Prostate gland (tissue), 2 donors: ENCODE results near the gene GLYATL3.

Experiments
- POLR2A ChIP-seq: fragments of 450-650 bp; IDR thresholded peaks from one replicate; pipeline ENCODE4 v1.6.1; 2016; ENCODE audit warnings: antibody characterized with exemption, mild to moderate bottlenecking
- POLR2AphosphoS5 ChIP-seq: sonication (generic); formaldehyde crosslinking; IDR thresholded peaks from one replicate; pipeline ENCODE4 v1.6.1; 2017; ENCODE audit warnings: antibody characterized with exemption
- TF ChIP-seq, protein P1 (sequence below), 4 experiments: fragments of 200-600 bp in 2 of 4; fragments of 450-650 bp in 2 of 4; sonication (generic) in 2 of 4; IDR thresholded peaks; 1 replicate in 3 of 4; 2 replicates in 1 of 4; pipeline ENCODE4 v1.5.1; 2016 to 2019; ENCODE audit warnings: antibody characterized with exemption in 4 of 4, mild to moderate bottlenecking in 2 of 4, moderate library complexity in 2 of 4

DNA sequence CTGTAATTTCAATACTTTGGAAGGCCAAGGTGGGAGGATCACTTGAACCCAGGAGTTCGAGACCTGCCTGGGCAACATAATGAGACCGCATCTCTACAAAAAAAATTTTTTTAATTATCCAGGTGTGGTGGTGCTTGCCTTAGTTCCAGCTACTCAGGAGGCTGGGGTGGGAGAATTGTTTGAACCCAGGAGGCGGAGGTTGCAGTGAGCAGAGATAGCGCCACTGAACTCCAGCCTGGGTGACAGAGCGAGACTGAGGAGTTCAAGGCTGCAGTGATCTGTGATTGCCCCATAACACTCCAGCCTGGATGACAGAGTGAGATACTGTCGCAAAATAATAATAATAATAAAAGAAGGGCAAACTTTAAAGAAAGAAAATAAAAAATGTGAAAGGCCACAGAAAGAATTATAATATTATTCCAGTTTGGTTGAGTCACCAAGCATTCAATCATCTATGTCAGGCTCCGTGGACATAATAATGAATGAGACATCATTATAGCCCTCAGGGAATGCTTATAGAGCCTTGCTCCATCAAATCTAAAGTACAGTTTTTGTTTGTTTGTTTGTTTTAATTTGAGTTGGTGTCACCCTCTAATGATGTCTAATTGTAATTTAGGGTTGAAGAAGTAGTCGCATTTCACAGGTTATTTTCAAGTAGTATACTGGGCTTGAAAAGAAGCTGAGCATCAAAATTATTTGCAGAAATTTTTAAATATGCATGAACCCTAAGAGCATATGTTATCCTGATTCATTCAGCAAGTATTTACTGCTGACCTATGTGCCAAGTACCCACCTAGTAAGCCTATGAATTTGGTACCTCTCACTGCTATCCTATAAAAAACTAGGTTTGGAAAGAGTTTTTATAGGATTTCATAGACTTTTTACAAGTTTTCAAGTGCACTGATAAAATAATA, 15.1 kb downstream of the GLYATL3 start:
- TF ChIP-seq, protein P1, sequence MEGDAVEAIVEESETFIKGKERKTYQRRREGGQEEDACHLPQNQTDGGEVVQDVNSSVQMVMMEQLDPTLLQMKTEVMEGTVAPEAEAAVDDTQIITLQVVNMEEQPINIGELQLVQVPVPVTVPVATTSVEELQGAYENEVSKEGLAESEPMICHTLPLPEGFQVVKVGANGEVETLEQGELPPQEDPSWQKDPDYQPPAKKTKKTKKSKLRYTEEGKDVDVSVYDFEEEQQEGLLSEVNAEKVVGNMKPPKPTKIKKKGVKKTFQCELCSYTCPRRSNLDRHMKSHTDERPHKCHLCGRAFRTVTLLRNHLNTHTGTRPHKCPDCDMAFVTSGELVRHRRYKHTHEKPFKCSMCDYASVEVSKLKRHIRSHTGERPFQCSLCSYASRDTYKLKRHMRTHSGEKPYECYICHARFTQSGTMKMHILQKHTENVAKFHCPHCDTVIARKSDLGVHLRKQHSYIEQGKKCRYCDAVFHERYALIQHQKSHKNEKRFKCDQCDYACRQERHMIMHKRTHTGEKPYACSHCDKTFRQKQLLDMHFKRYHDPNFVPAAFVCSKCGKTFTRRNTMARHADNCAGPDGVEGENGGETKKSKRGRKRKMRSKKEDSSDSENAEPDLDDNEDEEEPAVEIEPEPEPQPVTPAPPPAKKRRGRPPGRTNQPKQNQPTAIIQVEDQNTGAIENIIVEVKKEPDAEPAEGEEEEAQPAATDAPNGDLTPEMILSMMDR (IDR thresholded peaks at IDR 0.05), result no peak
- TF ChIP-seq POLR2A (no peak), POLR2AphosphoS5 (no peak)
